NOMO-1 treated with dmso at 0.1 percent for 144 hours (cell line): ENCODE data around the gene ZNF609.
"Not testable (repeated sequence)": the region's sequence is repeated elsewhere in the genome, so short reads cannot be mapped to it uniquely, and the experiment has no call there.

Experiments used
- DNase-seq: peaks from one replicate; lab custom pipeline; 2025; ENCODE audit not compliant: unreplicated experiment; lab: John Stamatoyannopoulos, UW

Gene ZNF609

GRCh38 chr15:64574301-64575017, 114.1 kb downstream of the ZNF609 start:
- no peak for DNase-seq

- no peak for DNase-seq
Observed at GRCh38 chr15:64580696-64581407, 120.5 kb downstream of the ZNF609 start.

GRCh38 chr15:64581408-64581761, 121.0 kb downstream of the ZNF609 start:
- DNase-seq, result no peak

DNA sequence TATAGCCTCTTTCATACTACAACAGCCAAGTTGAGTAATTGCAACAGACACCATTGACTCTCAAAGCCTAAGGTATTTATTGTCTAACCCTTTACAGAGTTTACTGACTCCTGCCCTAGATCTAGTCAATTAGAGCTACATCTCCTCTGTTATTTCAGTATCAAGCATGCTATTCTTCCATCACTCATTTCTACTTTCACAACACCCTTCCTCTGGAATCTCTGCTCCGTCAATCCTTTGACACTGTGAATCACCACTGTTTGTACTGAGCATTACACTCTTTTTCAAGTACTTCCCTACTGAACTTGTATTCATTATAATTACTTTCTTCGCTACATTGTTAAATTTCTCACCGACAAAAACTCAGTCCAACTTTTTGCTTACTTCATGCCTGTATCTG, 121.8 kb downstream of the ZNF609 start:
- DNase-seq, result no peak

DNA sequence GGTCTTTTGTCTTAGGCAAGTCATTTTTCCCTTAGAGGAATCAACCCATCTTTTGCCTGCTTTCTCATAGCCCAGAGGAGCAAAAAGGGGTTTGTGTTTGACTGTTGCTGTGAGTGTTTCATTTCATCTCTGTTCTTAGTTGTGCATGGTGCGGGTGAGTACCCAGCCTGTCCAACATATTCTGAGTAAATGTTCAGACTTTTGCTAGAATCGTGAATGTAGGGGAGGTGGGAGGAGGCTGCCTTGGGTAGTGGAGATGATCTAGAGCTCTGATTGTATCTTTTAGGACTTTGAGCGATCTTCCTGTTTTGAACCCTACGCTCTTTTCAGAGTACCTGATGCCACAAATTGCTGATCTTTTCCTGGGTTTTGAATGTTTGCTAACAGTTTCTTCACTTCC, 123.1 kb downstream of the ZNF609 start:
- DNase-seq, result no peak

DNA sequence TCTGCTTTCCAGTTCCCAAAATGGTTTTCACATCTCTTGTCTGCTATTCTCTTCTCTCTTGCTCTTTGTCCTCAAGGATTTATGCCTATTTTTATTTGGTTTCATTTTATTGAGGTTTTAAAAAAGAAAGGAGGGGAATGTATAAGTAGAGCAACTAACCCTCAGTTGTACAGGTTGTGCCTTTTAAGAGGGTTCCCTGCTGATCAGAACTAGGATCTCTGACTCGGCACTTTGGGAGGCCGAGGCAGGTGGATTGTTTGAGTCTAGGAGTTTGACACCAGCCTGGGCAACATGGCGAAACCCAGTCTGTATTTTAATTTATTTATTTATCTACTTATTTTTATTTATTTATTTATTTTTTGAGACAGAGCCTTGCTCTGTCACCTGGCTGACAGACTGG, 123.6 kb downstream of the ZNF609 start:
- DNase-seq, result no peak

GRCh38 chr15:64586259-64586870, 126.0 kb downstream of the ZNF609 start:
- DNase-seq, result no peak

DNA sequence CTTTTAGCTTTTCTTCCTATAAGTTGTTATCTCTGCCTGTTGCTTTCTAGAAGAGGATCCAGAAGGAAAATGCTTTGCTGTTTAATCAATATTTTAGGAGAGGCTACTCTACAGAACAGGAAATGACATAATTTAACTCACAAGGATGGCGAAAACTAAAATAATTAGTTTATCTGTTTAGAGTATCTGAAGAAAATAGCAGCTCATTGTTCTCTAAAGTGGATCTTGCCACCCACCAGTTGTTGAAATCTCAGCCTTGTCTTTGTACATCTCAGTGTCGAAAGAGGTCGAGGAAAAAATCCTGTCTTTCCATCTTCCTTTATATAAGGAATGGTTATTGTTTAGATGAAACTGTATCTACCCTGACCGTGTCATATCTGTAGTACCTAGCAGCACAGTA, 126.6 kb downstream of the ZNF609 start:
- DNase-seq, result no peak

DNA sequence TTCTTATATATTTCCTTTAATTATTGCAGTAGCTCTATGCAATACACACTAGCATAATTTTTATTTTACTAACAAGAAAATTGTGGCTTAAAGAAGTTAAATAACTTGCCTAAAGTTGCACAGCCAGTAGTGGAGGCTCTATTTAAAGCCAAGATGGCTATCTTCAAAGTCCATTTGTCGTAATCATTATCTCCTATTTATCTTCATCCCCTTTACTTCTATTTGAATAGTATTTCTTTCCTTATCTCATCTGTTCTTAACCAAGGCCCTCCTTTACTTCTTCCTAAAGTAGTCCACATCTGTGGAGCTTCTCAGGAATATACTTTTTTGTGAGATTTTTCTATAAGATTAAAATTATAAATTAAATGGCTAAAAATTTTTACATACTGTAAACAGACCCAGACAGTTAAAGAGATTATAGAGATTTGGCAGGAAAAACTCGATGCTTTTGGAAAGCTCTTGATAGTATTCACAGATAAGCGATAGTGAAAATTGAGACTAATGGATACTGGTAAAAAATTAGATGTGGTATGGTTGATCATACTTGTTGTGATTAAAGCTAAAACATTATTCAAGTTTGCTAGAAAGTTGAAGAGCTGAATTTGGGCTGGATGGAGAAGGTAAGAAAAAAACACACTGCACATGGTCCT, 129.2 kb downstream of the ZNF609 start:
- no peak for DNase-seq

- not testable (repeated sequence) for DNase-seq
Observed at GRCh38 chr15:64592845-64593244, 132.5 kb downstream of the ZNF609 start.

- no peak for DNase-seq
Observed at GRCh38 chr15:64596701-64597476, 136.5 kb downstream of the ZNF609 start.

DNA sequence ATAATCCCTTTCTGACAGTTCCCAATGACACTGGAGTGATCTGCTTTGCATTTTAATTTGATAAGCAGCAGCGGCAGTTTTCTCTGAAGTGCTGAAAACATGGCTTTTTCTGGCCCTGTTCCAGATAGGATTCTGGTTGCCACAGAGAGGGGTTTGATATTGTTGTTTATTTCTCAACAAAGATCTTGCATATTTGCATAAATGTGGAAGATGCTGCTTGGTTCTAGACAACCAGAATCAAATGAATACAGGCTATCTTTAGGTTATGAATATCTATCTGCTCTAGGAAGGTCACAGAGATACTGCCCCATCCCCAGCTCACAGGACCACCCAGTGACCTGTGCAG, 137.1 kb downstream of the ZNF609 start:
- no peak for DNase-seq

GRCh38 chr15:64599226-64599625, 138.8 kb downstream of the ZNF609 start:
- no peak for DNase-seq

- DNase-seq, result no peak
Observed at GRCh38 chr15:64599716-64600115, 139.3 kb downstream of the ZNF609 start.

GRCh38 chr15:64600794-64601193, 140.4 kb downstream of the ZNF609 start:
- DNase-seq, result no peak

GRCh38 chr15:64604319-64604718, 143.9 kb downstream of the ZNF609 start:
- DNase-seq, result no peak

DNA sequence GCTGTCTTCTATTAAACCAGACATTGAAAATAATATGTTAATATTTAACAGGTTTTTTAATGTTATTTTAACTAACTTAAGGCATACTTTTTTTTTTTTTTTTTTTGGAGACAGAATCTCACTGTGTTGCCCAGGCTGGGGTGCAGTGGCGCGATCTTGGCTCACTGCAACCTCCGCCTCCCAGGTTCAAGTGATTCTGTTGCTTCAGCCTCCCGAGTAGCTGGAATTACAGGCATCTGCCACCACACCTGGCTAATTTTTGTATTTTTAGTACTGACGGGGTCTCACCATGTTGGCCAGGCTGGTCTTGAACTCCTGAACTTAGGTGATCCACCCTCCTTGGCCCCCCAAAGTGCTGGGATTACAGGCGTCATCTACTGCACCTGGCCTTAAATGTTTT, 147.0 kb downstream of the ZNF609 start:
- DNase-seq, result not testable (repeated sequence)

DNA sequence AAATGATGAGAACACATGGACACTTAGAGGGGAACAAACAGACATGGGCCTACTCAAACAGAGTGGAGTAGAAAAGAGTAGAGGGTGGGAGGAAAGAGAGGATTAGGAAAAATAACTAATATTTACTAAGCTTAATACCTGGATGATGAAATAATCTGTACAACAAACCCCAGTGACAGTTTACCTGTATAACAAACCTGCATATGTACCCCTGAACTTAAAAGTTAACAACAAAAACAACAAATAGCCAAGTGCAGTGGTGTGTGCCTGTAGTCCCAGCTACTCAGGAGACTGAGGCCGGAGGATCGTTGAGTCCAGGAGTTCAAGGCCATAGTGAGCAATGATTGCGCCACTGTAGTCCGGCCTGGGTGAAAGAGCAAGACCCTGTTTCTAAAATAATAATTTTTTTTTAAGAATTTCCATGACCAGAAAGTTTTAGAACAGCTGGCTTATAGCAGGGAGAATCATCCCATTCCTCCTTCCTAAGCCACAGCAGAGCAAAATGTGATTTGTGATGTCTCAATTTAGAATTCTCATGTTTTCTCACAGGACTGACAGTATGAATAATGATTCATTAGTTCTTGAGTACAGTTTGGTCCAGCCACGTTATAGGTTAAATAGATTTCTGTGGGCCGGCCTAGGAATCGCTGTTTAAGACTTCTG, 150.0 kb downstream of the ZNF609 start:
- DNase-seq, result no peak

DNA sequence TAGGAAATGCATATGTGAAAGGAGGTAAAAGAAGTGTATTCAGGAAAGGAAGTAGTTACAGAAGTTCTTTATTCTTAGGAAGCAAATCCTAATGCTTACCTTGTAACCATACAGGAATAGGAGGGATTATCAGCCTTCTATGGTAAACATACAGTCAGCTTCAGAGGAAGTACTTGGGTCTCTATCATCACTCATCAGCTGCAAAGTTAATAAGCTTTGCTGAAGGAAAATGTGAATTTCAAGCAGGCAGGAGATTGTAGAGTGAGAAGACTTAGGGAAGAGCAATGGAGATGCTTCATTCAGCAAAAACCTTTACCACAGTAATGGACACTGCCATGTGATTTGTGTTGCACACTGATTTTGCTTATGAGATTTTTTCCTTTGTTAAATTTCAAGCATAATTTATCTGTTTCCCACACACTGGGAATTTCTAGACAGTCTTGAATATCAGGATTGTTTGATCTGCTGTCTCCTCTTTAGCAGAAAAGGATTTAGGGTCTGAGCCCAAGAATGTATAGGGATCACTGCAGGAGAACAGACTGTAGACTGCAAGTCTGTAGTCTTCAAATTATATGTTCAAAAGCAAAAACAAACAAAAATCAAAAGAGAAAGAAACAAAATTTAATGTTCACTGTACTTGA, 150.8 kb downstream of the ZNF609 start:
- no peak for DNase-seq

GRCh38 chr15:64614519-64614918, 154.1 kb downstream of the ZNF609 start:
- no peak for DNase-seq
